ENCODE measurements around the gene SNX12. TPM values are rescaled to one million over a fixed set of nuclear protein-coding genes. Genes with fewer than 3 reads are reported as not detected.
A peak's percentile ranks its signal among the peaks of the same experiment; 100 is the strongest.

The SNX12 gene
- total and polyA plus RNA-seq, 9 donors: 28.5 to 74.8 (median 59.2) TPM

- no peaks in the 10 kb centered on the region for H3K36me3 ChIP-seq
- H3K4me3 ChIP-seq: peak overlapping the region; percentile 56
- peak in 2 of 5 donors; percentile 44 to 48 for DNase-seq
- peak overlapping the region; percentile 46 to 84 for H3K27ac ChIP-seq
- TF ChIP-seq POLR2A (IDR thresholded peaks at IDR 0.05) (peak; percentile 24), CTCF (IDR thresholded peaks at IDR 0.05) (no peak)
- 17 to 21% (median 18%) methylated on average over 42 to 46 of the region's 46 CpGs for WGBS, 3 donors
- H3K27me3 ChIP-seq: no peaks in the 10 kb centered on the region
- peaks cover 4% of the 10 kb centered on the region for H3K4me1 ChIP-seq (ENCODE audit: insufficient read depth)
- intact Hi-C loops (cut with DNase I): no loop called here
- H3K9me3 ChIP-seq: no peaks in the 10 kb centered on the region
Measured at GRCh38 chrX:71095981-71096759, 28.0 kb upstream of the SNX12 start.

GRCh38 chrX:71095555-71095980 lies 27.4 kb upstream of the SNX12 start, which contains the start of gene FOXO4:
Gene FOXO4 (plus strand): TSS chrX:71095851. CDS start chrX:71096529, 678 bp downstream.
- no peaks in the 10 kb centered on the region for H3K27me3 ChIP-seq
- intact Hi-C loops (cut with DNase I): no loop called here
- H3K36me3 ChIP-seq: no peaks in the 10 kb centered on the region
- DNase-seq: peak; percentile 89 to 93 (median 92)
- H3K4me3 ChIP-seq: peak within 1 kb of the TSS; percentile 56
- TF ChIP-seq POLR2A (IDR thresholded peaks at IDR 0.05): peak; percentile 37
- no peak for TF ChIP-seq CTCF (IDR thresholded peaks at IDR 0.05)
- TF ChIP-seq EP300 (IDR thresholded peaks at IDR 0.05): no peak
- H3K27ac ChIP-seq: peak within 1 kb of the TSS; percentile 46 to 84
- H3K4me1 ChIP-seq (ENCODE audit: insufficient read depth): peaks cover 4% of the 10 kb centered on the region
- WGBS, 3 donors: 7 to 15% (median 10%) methylated on average over 28 to 29 of the region's 29 CpGs
- no peaks in the 10 kb centered on the region for H3K9me3 ChIP-seq

DNA sequence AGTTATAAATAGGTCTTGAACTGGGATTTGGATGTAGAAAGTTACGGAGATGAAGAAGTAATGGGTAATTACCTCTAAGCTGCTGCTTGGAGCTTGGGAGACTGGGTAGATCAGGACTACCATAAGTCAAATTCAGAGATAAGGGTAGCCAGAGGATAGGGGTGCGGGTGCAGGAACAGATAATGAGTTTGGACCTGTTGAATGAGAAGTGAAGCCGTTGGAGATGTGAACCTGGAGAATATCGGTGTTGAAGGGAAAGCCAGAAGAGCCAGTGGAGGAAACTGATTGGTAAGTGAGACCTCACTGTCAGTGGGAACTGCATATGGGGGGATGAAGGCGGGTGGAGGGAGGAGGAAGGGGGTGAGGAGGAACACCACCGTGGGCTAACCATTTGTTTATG lies 26.9 kb upstream of the SNX12 start:
- Histone ChIP-seq H3K27me3 (no peaks in the 10 kb centered on the region), H3K4me1 (ENCODE audit: insufficient read depth) (peaks cover 4% of the 10 kb centered on the region), H3K4me3 (peak overlapping the region; percentile 56), H3K36me3 (no peaks in the 10 kb centered on the region), H3K9me3 (no peaks in the 10 kb centered on the region), H3K27ac (no peak overlapping the region)
- DNase-seq: no peak
- intact Hi-C loops (cut with DNase I): no loop called here
- WGBS, 3 donors: 25 to 30% (median 29%) methylated on average over 6 of the region's 6 CpGs
- no peak for TF ChIP-seq POLR2A (IDR thresholded peaks at IDR 0.05)
- no peak for TF ChIP-seq EP300 (IDR thresholded peaks at IDR 0.05)
- TF ChIP-seq CTCF (IDR thresholded peaks at IDR 0.05): no peak

GRCh38 chrX:71091263-71091662 lies 23.1 kb upstream of the SNX12 start:
- Histone ChIP-seq H3K27ac (no peak overlapping the region), H3K4me1 (ENCODE audit: insufficient read depth) (peaks cover 3% of the 10 kb centered on the region), H3K27me3 (no peaks in the 10 kb centered on the region), H3K9me3 (no peaks in the 10 kb centered on the region), H3K4me3 (no peak overlapping the region), H3K36me3 (no peaks in the 10 kb centered on the region)
- 48 to 59% (median 51%) methylated on average over 5 of the region's 5 CpGs for WGBS, 3 donors
- DNase-seq: no peak
- intact Hi-C loops (cut with DNase I): no loop called here
- no peak for TF ChIP-seq CTCF (IDR thresholded peaks at IDR 0.05)

All from ovary (tissue), 9 donors.